GM12878 (cell line): Measurements from ENCODE around the gene SSR3. TPM values are rescaled to one million over a fixed set of nuclear protein-coding genes. Genes with fewer than 3 reads are reported as not detected.

Experiments
- ETV6 ChIP-seq, 2 experiments: fragments of 450-650 bp in 1 of 2; IDR thresholded peaks in 1 of 2; conservative IDR thresholded peaks in 1 of 2; 2 replicates each; pipeline ENCODE4 v1.6.1; 2014; ENCODE audit warnings: antibody characterized with exemption in 1 of 2, borderline replicate concordance in 1 of 2, low read depth in 1 of 2, mild to moderate bottlenecking in 1 of 2, moderate library complexity in 1 of 2
- NFXL1 ChIP-seq: fragments of 450-650 bp; IDR thresholded peaks from 2 replicates; pipeline ENCODE4 v1.6.1; 2017; ENCODE audit warnings: antibody characterized with exemption, mild to moderate bottlenecking, borderline replicate concordance
- SMARCA5 ChIP-seq: fragments of 450-650 bp; IDR thresholded peaks from 2 replicates; pipeline ENCODE4 v1.6.1; 2017; ENCODE audit warnings: mild to moderate bottlenecking
- ZBTB40 ChIP-seq: fragments of 450-650 bp; IDR thresholded peaks from 2 replicates; pipeline ENCODE4 v1.6.1; 2016; ENCODE audit warnings: mild to moderate bottlenecking, moderate library complexity, borderline replicate concordance
- polyA plus RNA-seq, 11 experiments: library from polyadenylated mRNA; depleted of rRNA in 4 of 11; unstranded in 6 of 11; stranded (reverse) in 5 of 11; fragments of >200 nt; fragmentation: Nextera tagmentation in 4 of 11; fragmentation: Illumina TruSeq in 1 of 11; extraction: Ambion mirVana in 4 of 11; extraction: Trizol in 1 of 11; gene quantifications; 1 replicate in 1 of 11; 2 replicates in 10 of 11; pipeline versions ENCODE4 v1.2.1 to v1.2.3, GENCODE V29; 2011 to 2016; ENCODE audit warnings: inconsistent platforms in 2 of 11, missing spikeins in 2 of 11, low read depth in 1 of 11
- total RNA-seq, 4 experiments: library from RNA; depleted of rRNA in 3 of 4; stranded (reverse); fragments of >200 nt in 3 of 4; fragmentation: Illumina TruSeq in 1 of 4; extraction: Trizol in 1 of 4; gene quantifications; 2 replicates each; pipeline versions ENCODE4 v1.2.1 to v1.2.3, GENCODE V29; 2013 to 2021
- TF ChIP-seq, protein P1 (sequence below): fragments of 450-650 bp; IDR thresholded peaks from 2 replicates; pipeline ENCODE4 v1.6.1; 2018; ENCODE audit warnings: borderline replicate concordance, mild to moderate bottlenecking; ENCODE audit not compliant: partially characterized antibody

SSR3 gene
- total and polyA plus RNA-seq, 10 of the 15 experiments (the other 5 are each of a cell fraction or from before 2014, with no cell fraction given), result 133 to 345 (median 191) TPM

- TF ChIP-seq ZBTB40 (no peak), NFXL1 (no peak), SMARCA5 (no peak), ETV6 (conservative IDR thresholded peaks at IDR 0.05 in 1 of 2, IDR thresholded peaks at IDR 0.05 in 1 of 2; ENCODE audit: borderline replicate concordance in 1 of 2, low read depth in 1 of 2) (no peak)
- TF ChIP-seq, protein P1, sequence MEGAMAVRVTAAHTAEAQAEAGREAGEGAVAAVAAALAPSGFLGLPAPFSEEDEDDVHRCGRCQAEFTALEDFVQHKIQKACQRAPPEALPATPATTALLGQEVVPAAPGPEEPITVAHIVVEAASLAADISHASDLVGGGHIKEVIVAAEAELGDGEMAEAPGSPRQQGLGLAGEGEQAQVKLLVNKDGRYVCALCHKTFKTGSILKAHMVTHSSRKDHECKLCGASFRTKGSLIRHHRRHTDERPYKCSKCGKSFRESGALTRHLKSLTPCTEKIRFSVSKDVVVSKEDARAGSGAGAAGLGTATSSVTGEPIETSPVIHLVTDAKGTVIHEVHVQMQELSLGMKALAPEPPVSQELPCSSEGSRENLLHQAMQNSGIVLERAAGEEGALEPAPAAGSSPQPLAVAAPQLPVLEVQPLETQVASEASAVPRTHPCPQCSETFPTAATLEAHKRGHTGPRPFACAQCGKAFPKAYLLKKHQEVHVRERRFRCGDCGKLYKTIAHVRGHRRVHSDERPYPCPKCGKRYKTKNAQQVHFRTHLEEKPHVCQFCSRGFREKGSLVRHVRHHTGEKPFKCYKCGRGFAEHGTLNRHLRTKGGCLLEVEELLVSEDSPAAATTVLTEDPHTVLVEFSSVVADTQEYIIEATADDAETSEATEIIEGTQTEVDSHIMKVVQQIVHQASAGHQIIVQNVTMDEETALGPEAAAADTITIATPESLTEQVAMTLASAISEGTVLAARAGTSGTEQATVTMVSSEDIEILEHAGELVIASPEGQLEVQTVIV, result no peak
Observed at GRCh38 chr3:156497326-156497725, 57.6 kb downstream of the SSR3 start (continued).
